ENCODE measurements around the gene DEFB123. TPM values are rescaled to one million over a fixed set of nuclear protein-coding genes. Genes with fewer than 3 reads are reported as not detected.

DEFB123 gene
- total RNA-seq, 1 donor from 2014 or later = not detected

DNA sequence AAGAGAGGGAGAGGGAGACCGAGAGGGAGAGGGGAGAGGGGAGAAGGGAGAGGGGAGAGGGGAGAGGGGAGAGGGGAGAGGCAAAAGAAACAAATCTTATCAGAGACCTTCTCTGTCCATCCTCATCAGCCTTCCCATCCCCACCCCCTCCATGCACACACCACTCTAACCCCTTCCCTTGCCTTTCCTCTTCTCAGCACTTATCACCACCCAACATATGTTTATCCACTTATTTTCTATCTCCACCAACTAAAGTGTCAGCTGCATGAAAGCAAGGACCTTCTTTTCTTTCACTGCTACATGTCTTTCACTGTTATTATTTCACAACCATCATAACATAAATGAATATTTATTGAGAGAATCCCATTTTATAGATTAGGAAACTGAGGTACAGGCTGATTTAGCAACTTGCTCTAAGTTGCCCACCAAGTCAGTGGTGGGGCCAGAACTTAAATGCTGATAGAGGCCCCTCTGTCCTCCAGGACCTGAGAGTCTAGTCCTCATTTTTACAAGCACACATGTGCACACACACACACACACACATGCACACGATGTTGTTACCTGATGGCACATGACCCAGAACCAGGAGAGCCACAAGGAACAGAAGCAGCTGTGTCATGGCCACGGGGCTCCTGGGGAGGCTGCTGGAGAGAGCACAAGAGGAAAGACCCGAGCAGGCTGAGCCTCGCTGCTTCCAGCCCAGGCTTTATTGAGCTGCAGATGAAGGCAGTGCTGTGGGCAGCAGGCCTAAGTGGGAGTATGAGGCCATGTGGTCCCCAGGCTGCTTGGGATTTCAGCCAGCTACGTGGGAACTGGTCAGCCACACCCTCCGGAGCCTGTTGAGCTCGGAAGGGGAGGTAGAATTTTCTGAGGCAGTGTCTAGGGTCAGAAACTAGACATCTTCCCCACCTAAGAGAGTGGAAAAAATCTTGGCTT, 32.2 kb downstream of the DEFB123 start:
- intact Hi-C loops (cut with DNase I) = no loop called here
- ATAC-seq (ENCODE audit: poor library complexity) = peak; percentile 11

DNA sequence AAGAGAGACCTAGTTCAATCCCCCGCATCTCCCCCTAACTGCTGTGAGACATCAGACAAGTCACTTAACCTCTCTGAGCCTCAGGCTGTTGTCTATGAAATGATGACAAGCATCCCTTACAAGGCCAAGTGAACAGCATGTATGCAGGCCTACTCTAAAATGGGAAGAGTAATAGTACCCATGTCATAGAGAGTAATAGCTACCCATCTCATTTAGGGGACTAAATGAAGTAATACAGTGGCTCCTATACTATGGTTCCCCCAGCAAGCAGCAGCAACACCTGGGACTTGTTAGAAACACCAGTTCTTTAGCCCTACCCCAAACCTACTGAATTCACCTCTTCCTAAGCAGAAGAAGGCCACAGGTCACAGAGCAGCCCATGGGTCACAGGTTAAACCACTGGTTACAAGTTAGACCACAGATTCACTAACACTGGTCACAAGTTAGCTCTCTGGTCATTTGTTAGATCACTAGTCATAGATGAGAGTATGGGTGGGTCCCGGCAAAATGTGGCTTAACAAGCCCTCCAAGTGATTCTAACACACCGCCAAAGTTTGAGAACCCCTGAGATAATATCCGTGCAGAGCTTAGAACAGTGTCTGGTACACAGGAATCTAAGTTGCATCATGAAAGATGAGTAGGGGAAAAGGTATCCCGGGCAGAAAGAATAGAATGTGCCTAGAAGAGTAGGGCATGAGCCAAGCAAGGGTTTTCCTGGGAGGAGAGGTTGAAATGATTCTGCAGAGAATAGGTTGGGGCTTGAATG, 33.1 kb downstream of the DEFB123 start:
- no peak for ATAC-seq (ENCODE audit: poor library complexity)
- intact Hi-C loops (cut with DNase I) = no loop called here
- DNase-seq = no peak

More for the DNA sequence above, 32.2 kb downstream of the DEFB123 start:
- peak; percentile 50 for DNase-seq

DNA sequence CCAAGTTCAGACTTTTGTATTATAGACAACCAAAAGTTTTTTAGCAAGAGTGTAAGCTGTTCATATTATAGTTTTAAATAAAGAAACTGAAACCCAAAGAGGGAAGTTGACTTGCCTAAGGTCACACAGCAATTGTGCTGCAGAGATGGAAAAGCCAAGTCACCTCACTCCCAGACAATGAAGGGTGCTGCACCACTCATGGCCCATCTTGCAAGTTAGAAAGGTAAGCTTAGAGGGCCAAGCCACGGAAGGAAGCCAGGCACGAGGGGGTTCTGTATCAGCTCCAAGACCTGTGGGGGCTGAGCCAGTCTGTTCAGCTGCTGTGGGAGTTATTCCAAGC, 33.6 kb downstream of the DEFB123 start:
- ATAC-seq (ENCODE audit: poor library complexity) = no peak
- no peak for DNase-seq
- intact Hi-C loops (cut with DNase I) = no loop called here

DNA sequence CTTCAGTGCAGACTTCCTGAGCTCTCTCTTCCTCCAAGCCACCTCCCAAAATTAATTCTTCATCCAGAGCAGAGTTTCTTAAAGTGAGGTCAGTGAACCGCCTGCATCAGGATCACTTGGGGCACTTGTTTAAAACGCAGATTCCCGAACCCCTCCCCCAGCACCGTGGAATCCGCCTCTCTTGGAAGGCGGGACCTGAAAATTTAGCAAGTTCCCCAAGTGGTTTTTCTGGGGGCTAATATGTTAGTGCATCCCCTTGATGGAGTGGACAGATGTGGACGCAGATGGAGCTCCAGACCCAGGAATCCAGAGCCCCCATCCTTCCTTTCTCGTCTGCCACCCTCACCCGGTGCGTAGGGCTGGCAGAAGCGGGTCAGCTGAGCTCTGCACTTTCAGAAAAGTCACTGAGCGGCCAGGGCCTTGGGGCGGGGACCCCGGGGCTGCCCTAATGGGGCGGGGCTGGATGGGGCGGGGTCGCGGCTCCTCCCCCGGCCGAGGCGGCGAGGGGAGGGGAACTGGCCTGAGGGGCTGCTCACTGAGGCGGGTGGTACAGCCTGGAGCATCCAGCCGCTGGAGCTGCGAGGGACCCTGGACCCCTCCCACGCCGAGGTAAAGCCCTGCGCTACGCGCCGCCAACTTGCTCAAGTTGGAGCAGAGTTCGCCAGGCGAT, 34.5 kb downstream of the DEFB123 start, which contains the start of the genes DEFB124 and REM1:
Gene DEFB124, minus strand, starts transcription at position 370 of the 670 bp plus-strand sequence. CDS start 2,114 bp downstream, outside the sequence.
Gene REM1, plus strand, starts transcription at position 531 of the 670 bp plus-strand sequence. CDS start 1,158 bp downstream, outside the sequence.
- intact Hi-C loops (cut with DNase I) = no loop called here
- peak; percentile 76 for DNase-seq

DNA sequence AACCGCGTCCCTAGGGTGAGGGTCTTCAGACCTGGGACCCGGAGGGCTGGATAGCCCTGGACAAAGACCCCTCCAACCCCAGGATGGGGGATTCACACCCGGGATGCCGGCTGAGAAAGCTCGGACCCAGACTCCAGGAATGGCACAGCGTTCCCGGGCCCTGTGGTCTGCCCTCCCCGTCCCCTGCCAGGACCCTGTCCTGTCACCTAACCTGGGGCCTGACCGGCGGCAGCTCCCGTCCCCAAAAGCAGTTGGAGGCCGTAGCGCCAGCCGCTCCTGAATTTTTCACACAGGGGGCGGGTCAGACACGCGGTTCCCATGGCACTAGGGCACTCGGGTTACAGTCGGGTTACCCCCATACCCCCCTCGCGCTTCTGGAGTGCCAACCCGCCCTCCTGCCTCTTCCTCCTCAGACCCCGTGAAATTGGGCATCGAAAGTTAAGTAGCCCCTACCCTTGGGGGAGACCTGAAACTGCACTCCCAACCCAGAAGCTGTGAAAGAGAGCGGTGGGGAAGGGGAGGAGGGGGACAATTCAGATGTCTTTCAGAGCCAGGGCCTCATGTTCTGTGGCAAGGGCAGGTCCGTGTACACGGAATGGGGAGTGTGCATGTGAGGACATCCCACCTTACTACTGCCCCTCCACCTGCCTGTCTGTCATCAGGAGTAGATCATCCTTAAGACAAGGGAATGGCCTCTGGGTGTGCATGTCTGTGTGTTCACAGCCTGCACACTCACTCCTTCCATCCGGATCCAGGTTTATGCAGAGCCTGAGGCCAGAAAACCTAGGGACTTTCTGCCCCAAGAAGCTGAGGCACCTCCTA, 35.3 kb downstream of the DEFB123 start:
- DNase-seq = no peak
- peak; percentile 45 for ATAC-seq (ENCODE audit: poor library complexity)
- intact Hi-C loops (cut with DNase I) = no loop called here

More for the DNA sequence above, 34.5 kb downstream of the DEFB123 start, which contains the start of the genes DEFB124 and REM1:
- peak; percentile 93 for ATAC-seq (ENCODE audit: poor library complexity)

DNA sequence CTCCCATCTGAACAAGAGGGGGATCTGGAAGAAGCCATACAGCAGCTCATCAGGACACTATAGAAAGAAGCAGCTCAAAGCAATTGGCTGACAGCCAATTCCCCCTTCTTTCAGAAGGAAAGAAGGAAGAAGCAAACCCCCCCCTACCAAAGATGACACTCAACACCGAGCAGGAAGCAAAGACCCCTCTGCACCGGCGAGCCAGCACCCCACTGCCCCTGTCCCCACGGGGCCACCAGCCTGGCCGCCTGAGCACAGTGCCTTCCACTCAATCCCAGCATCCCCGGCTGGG, 35.8 kb downstream of the DEFB123 start:
- intact Hi-C loops (cut with DNase I) = no loop called here
- DNase-seq (no peak), ATAC-seq (ENCODE audit: poor library complexity) (no peak)

DNA sequence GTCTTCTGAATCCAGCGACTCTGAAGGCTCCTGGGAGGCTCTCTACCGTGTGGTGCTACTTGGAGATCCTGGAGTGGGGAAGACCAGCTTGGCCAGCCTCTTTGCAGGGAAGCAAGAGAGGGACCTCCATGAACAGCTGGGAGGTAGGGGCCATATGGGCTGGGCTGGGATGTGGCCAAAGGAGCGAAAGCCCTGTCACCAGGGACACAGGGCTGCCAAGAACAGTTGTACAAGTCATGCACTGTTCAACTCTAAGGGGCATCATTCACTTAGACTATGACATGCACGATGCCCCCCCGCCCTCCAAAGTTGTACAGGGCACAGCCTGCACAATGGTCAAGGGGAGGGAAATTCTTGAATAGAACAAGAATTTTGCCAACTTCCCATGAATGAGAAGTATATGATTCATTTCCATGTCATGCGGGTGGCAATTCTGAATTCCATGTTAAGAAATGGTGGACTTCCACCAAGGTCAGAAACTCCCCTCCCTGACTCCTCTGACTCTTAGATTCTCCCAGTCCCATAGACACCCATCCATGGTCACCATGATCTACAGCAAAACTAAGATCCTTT, 36.3 kb downstream of the DEFB123 start:
- no peak for DNase-seq
- ATAC-seq (ENCODE audit: poor library complexity) = peak; percentile 8

DNA sequence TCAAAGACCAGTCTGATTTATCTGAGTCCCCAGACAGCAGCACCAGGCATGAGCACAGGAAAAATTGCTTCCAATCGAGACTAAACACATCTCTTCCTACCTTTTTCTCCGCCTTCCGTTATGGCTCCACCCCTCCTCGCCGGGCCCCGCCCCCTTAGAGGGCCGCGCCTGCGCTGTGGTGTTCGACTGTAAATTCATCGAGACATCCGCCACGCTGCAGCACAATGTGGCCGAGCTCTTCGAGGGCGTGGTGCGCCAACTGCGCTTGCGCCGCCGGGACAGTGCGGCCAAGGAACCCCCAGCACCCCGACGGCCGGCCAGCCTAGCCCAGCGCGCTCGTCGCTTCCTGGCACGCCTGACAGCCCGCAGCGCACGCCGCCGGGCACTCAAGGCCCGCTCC, 43.6 kb downstream of the DEFB123 start:
- DNase-seq (no peak), ATAC-seq (ENCODE audit: poor library complexity) (no peak)
- intact Hi-C loops (cut with DNase I) = no loop called here

More for the DNA sequence above, 36.3 kb downstream of the DEFB123 start:
- intact Hi-C loops (cut with DNase I) = no loop called here

DNA sequence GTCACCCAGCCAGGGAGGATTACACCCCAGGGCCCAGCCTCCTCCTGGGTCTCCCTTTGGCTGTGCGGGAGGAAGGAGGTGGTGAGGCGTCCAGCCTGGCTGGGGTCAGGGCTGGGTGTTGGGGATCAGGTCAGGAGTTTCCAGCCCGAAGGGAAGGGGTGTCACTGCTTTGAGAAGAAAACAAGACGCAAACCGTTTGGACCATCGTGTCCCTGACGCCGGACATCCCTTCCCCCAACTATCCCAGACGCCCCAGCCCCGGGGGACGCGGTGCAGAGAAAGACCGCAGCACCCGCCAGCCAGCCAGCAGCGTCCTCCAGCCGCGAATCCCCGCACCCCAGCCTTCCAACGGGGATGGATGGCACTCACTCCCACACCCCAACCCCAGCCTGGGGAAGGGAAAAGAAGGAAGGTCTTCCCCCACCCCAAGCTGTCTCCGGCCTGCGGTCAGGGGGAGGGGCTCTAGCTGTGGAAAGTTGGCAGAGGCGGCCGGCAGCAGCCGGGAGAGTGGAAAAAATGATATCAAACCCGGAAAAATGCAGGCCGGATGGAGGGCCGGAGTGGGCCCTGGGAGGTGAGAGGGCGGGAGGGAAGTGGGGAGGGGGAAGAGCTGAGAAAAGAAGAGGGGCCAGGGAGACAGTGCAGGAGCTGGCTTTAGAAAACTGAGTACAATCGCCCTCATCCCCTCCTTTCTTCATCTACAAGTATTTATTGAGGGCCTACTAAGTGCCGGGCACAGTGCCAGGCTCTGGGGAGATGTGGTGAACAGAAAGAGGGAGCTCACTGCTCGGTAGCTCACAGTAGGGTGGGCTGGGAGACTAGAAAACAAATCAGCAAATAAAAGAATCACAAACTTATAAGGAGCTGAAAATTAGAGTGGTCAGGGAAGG, 45.3 kb downstream of the DEFB123 start:
- ATAC-seq (ENCODE audit: poor library complexity) = peak; percentile 90
- intact Hi-C loops (cut with DNase I) = no loop called here
- DNase-seq = peak; percentile 80

DNA sequence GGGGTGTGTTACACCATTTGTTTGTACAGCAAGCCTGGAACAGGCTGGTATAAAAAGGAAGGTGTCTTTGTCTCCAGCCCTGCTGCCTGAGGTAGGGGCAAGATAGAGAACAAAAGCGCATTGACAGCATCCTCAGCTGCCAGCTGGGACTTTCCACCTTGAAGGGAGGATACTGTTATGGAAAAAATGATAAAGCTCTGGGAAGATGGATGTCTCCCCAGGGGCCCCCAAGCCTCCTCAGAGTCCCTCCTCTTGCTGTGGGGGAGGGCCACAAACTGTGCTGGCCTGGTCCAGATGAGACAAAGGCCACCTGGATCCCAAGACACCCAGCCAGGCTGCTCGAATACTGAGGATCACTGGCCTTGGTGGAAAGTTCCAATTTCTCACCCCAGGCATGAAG, 47.7 kb downstream of the DEFB123 start:
- no peak for DNase-seq
- intact Hi-C loops (cut with DNase I) = no loop called here
- no peak for ATAC-seq (ENCODE audit: poor library complexity)

DNA sequence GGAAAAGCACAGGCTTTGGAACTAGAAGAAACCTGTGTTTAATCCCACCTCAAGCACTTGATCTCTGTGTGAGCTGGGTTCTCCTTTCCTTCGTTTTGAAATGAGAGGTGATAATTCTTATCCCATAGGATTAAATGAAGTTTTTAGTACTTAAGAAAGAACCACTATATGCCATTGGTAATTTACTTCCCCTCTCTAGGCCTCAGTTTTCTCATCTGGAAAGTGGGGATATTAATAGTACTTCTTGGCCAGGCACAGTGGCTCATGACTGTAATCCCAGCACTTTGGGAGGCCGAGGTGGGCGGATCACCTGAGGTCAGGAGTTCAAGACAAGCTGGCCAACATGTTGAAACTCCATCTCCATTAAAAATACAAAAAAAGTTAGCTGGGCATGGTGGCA, 48.7 kb downstream of the DEFB123 start:
- ATAC-seq (ENCODE audit: poor library complexity) (no peak), DNase-seq (no peak)

DNA sequence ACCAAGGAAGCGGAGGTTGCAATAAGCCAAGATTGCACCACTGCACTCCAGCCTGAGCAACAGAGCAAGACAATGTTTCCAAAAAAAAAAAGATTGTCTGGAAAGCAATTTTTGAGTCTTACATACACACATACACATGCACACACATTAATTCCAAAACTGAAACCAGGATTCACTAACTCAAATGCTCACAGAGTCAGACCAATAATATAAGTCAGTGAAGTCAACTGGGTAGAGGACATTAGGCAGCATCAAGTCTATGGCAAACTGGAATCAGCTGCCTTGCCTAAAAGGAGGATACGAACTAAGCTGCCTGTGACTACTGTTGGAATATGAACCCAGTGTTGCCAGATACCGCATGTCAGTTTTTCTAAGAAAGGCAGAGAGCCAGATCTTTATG, 50.3 kb downstream of the DEFB123 start:
- no peak for ATAC-seq (ENCODE audit: poor library complexity)
- DNase-seq = no peak
- intact Hi-C loops (cut with DNase I) = no loop called here

More for the DNA sequence above, 48.7 kb downstream of the DEFB123 start:
- intact Hi-C loops (cut with DNase I) = no loop called here

DNA sequence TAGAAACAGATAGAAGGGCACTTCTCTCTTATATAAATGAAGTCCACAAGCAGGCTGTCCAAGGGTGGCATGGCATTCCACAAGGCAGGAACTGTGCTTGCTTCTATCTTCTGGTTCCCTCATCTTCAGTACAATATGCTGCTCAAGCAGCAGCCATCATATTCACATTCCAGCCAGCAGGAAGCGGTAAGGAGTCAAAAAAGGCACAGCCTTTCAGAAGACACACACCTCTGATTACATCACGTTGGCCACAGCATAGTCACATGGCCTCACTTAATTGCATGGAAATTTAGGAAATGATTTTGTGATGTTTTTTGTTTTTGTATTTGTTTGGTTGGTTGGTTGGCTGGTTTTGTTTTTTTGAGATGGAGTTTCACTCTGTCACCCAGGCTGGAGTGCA, 53.7 kb downstream of the DEFB123 start:
- DNase-seq (no peak), ATAC-seq (ENCODE audit: poor library complexity) (no peak)
- intact Hi-C loops (cut with DNase I) = no loop called here

DNA sequence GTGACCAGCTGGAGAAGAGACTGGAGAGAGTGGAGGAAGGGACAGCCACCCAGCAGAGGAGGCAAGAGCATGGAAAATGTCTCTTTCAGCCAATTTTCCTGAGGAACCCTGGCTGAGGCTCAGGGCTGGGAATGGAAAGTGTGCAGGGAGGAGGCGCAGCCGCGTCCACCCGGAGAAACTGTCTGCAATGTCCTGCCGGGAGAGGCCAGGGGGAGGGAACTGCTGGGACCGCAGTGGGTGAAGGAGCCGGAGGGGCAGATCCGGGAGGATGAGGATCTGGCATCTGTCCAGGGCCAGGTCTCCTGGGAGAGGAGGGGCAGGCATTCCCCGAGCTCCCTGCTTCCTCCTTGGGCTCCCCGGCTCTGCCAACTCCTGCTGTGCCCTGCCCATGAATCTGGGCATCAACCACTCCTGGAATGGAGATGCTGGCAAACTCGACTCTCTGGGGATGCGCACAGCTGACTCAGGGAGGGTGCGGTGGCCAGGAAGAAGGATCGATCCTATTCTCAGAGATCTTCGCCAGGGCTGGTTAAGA, 56.4 kb downstream of the DEFB123 start:
- intact Hi-C loops (cut with DNase I) = no loop called here
- DNase-seq (peak; percentile 87), ATAC-seq (ENCODE audit: poor library complexity) (peak; percentile 88)

DNA sequence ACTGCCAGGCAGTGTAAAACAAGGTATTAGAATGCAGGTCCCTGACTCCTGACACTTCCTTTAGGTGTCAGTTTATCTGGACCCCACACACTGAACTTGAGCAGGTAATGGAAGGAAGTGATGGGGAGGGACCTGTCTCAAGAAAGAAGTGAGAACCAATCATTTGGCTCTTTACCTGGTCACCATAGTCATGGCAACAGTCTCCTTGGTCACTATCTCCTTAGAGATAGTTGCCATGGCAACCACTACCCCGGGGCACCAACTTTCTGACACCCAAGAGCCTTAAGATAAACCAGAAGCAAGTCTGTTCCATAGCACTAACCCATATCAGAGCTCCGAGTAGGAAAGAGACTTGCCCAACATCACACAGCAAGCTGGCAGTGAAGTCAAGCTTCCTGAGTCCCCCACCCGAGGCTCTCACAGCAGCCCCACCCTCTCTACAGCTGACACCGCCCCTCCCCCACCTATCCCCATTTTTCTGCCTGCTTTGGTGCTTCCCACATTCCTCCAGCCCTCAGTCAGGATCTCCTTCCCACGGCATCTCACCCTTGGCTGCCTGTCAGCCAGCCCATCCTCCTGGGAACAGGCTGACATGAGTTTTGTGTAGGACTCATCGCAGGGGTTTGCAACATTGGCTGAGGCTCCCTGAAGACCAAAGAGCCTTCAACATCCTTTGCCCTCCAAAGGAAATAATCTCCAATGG, 57.6 kb downstream of the DEFB123 start:
- DNase-seq (peak; percentile 66), ATAC-seq (ENCODE audit: poor library complexity) (peak; percentile 26)
- intact Hi-C loops (cut with DNase I) = no loop called here

Measured in Right ventricle myocardium superior (tissue), 1 donor.